RPMI8226 (cell line): ENCODE data around the gene KIF26A.

Source experiments
- DNase-seq: peaks from one replicate; pipeline ENCODE4 v3.0.0-alpha.2; 2015

The KIF26A gene

DNA sequence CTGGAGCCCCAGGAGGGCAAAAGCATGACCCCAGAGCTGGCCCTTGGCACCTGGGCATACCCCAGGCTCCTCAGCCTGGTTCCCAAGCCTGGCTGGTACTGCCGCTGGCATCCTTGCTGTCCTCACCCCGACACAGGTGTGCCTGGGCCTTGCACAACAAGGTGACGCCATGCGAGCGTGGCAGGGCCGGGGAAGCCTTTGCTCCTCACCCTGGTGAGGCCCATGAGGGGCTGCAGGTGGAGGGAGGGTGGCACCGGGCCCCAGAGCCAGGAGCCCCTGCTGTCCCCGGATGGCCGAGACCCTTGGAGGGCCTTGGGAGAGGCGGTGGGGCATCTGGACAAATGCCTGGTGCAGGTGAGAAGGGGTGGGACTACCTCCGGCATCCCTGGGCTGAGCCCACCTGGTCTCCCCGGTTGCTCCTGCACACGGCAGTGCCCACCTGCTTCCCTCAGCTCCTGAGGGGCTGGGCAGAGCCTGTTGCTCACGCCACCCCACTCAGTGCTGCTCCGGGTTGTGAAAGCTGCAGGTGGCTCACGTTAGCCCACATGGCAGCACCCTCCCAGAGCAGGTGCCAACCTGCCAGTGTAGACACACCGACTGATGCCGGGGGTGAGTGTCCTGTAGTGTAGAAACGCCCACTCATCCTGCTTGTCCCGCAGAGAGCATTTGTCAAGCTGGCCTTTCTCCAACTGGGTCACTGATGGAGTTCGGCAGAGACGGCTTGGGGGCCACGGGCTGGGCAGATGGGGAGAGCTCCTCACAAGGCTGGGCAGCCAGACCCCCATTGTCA lies 24.6 kb upstream of the KIF26A start:
- DNase-seq: peak; percentile 75

DNA sequence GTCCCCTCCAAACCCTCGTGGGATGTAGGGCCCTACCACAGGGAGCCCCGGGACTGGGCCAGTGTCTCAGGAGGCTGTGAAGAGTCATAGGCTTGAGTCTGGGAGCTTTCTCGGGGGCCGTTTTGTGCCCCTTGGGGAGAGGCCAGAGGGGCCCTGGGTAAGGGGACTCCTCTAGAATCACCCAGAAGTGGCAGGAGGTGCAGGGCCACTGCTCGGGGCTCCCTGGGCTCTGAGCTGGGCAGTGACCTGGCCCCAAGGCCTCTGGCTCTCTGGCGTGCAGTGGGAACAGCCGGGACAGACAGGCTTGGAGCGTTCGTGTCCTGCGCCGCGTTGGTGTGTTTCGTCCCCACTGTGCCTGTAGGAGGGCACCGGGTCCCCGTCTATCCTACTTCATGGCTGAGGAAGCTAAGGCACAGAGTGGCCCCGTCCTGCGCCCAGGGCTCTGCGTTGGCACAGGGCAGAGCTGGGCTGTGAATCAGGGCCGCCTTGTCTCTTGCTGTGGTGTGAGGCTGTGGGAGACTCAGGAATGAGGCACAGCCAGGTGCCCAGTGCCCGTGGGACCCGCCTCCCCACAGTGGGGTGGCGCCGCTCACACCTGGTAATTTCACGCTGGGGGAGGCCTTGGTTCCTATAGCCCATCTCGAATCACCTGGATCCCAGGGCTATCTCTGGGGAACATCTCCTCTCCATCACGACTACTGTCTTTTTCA lies 23.8 kb upstream of the KIF26A start:
- no peak for DNase-seq

DNA sequence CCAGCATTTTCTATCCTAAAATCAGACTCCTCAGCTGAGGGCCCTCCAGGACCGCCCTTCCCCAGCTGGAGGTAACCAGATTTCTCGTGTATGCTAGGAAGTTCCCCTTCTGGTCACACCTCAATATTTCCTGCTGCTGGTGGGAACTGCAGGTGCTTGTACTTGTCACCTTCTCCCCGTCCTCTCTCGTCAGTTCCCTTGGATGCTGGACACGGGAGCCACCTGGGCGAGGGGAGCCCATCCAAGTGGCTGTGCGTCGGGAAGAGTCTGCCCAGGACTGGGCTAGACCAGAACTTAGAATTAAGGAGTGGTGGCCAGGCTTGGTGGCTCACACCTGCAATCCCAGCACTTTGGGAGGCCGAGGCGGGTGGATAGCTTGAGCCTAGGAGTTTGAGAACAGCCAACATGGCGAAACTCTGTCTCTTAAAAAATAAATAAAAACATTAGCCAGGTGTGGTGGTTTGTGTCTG lies 23.2 kb upstream of the KIF26A start:
- DNase-seq: peak; percentile 52

DNA sequence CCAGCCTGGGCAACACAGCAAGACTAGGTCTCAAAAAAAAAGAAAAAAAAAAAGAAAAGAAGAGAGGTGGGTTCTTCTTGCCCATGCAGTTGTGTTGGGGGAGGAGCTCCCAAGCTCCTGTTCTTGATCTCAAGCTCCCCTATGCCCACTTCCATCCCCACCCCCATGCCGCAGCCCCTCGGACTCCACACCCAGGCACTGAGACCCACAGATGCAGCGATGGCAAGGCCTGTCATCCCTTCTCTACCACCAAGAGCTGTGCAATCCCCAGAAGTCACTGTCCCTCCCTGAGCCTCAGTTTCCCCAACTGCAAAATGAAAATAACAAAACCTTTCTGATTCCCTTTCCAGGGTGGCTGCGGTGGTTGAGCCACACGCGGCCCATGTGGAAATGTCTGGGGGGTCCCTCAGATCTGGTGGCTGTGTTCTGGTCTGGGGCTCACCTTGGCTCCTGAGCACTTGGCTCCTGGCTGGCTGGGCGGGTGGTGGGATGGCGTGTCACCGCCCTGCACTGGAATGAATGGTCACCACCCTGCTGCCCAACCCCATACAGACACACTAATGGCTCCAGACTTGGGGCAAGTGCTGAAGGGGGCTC lies 22.6 kb upstream of the KIF26A start:
- DNase-seq: no peak

DNA sequence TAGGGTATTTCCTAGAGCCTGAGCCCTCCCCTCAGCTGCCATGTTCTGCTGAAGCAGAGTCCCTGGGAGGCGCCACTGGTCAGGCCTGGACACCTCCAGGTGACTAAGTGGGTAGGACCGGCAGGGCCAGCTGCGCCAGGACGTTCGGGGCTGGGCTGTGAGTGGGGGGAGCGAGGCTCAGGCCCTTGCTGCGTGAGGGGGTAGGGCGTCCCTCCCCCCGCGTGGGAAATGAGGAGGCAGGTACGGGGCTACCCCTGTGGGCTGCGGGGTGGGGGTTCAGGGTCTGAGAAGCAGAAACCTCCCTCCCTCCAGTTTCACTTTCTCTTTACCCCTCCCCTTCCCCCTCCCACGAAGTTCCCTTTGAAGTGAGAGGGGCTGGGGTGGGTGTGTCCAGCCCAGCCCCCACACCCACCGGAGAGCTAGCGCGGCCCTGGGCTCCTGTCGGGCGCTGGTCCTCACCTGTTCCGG lies 22.1 kb upstream of the KIF26A start:
- peak; percentile 34 for DNase-seq

DNA sequence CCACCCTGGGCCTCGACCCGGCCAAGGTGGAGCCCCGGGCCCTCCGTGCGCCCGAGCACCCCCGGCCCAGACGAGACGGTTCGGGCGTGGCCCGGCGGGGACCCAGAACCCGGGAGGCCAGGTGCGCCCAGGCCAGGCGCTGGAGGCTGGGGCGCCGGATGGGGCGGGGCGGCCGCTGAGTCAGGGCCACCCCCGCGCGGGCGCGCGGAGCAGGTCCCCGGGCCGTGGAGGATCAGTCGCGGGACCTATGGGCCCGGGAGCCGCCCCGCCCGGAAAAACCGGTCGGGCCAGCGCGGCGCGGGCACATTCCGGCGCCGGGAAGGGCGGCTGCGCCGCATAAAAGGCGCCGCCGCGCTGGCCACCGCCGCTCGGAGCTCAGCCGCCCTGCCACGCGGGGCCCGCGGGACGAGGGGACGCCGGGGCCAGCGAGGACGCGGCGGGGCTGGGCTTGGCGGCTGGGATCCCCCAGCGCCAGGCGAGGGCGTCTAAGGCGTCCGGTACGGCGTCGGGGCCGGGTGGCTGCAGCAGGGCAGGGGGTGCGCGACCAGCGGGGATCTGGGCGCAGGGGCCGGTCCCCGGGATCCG lies 21.5 kb upstream of the KIF26A start:
- no peak for DNase-seq

DNA sequence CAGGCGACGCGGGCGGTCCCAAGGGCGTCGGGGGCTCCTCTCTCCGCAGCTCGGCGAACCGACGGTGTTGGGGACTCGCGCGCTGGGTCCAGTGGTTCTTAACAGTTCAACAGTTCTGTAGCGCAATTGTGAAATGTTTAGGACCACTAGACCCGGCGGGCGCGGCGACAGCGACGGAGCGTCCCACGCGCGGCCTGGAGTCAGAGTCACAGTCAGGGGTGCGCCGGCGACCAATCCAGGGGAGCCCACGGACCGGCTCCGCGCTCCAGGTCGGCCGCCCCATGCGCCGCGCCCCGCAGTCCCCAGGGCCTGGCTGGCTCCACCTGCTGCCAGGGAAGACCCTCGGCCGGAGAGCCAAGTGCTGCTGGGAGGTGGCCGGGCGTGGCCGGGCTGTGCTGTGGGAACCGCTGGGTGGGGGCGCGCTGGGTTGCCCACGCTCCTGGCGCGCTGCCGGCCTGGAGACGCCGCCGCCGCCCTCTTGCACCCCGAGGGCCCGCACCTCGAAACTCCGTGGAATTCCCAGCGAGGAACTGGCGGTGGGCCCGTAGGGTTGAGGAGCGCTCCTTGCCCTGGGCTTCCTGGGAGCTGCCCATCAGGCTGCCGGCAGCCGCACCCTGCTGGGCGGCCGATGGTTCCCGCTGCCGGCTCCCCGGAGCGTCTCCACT lies 20.9 kb upstream of the KIF26A start:
- no peak for DNase-seq

DNA sequence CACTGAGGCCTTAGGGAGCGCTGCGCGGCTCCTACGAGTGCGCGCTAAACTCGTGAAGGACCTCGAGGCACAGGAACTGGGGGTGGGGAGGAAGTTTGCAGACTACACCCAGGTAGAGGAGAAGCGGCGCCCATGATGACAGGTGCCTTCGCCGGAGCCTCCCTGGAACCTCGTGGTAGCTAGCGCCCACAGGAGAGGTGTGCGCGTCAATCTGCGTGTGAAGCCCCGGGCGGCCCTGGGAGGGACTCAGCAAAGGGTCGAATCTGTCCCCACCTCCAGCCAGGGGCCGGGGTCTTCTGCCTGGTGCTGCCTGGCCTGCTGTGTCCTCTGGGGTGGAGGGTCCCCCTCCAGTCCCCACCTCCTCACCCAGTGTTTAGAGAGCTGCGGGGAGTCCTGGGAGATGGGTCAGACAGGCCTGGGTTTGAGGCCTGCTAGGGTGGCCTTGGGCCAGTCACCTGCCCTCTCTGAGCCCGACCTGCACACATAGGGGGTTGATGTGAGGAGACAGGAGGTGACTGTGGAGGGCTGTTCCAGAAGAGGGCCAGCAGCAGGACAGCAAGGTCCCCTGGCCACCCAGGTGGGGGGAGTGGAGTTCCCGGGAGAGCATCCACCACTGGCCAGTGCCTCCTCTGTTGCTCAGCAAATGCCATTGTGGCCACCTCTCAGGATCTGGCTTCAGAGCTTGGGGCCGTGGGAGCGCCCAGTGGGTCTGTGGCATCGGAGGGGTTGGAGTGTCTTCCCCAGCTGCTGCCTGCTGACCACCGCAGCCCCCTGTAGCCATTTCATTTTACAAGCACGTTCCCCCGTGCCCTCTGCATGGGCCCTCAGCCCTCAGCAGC lies 20.2 kb upstream of the KIF26A start:
- no peak for DNase-seq

DNA sequence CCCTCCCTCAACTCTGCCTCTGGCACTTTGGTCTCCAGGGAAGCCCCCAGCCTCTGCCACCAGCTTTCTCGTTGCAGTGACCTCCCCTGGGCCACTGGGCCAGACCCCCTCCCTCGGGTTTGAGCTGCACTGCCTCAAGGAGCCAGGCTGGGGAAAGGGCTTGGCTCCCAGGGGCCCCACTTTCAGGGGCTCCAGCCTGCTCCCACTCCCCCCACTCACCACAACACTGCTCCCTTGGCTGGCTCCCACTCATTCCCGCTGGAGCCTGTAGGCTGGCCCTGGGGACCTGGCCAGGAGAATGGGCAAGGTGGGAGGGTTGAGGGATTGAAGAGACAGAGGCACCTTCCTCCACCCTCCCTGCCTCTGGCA lies 19.3 kb upstream of the KIF26A start:
- no peak for DNase-seq

DNA sequence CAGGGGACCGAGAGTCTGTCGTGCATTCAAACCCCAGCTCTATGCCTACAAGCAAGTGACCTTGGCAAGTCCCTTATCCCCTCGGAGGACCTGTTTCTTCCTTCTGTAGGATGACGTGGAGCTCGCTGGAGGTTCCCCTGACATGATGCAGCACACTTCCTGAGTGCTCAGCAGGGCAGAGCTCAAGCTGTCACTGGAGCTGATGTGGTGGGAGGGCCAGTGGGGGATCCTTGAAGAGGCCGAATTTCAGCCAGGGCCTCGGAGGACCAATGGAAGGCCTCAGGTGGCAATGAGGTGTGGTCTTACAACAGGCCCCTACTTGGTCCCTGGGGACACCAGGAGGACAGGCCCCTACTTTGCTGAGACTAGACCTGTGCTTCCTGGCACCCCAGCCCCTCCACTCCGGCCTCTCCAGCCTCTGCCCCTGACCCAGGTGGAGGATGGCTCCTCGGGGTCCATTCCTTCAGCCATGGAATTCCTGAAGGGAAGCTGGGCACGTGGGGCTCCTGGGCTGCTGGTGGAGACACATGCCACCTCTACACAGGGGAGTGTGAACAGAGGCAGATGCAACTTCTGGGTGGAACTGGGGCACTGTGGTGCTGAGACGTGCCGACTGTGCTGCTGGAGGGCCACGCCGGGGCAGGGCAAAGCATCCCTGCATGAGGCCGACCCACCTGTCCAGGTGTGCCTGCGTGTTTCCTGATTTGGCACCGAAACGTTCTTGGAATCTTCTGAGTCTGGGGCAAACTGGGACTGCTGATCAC lies 18.7 kb upstream of the KIF26A start:
- DNase-seq: no peak

DNA sequence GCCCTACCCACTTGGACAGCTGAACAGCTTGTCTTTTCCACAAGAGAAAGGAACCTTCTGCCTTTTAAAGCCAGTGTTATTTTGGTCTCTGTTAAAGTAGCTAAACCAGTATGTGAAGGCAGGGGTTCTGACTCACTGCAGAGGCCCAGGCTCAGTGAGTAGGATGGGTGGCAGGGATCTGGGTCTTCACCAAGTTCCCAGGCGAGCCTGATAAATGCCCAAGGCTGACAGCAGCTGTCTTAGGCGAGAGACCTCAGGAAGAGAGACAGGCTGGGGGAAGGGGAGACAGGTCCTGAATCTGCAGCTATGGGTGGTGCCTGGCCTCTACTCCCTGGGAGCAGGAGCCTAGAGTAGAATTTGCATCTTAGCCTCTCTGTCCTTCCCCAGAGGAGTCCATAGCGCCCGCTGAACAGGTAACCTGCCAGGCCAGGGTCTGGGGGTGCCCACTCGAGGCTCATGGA lies 18.1 kb upstream of the KIF26A start:
- no peak for DNase-seq

DNA sequence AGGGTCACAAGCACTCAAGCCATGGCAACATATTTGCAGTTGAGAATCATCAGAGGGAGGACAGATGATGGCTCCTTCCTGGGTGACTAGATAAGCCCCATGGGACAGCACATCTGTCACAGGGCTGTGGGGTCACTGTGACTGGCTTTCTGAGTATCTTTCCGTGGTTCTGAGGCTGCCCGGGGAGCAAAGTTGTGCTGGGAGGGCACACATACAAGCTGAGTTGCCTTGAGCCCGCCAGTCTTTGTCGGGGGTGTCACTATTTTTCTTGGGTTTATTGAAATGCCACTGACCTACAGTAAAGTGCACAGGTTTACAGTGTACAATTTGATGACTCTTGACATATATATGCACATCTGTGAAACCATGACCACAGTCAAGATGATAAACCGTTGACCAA lies 17.2 kb upstream of the KIF26A start:
- no peak for DNase-seq

DNA sequence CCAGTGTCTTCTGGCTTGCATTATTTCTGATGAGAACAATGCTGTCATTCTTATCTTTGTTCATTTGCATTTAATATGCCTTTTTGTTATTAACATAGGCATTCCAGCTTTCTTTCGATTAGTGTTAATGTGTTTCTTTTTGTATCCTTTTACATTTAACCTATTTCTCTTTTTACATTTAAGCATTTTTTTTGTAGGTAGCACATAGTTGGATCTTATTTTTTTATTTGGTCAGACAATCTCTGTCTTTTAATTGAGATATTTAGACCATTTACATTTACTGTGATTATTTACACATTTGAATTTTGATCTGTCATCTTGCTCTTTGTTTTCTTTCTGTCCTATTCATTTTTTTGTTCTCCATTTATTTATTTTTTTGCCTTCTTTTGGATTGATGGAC lies 14.5 kb upstream of the KIF26A start:
- no peak for DNase-seq

DNA sequence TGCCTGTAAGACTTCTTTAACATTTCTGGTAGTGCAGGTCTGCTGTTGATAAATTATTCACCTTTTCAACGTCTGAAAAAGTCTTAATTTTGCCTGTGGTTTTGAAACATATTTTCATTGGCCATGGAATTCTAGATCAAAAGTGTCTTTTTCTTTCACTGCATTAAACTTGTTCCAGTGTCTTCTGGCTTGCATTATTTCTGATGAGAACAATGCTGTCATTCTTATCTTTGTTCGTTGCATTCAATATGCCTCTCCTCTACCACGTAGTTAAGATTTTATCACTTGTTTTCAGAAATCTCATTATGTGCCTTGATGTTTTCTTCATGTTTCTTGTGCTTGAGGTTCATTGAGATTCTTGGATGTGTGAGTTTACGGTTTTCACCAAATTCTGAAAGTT lies 13.4 kb upstream of the KIF26A start:
- no peak for DNase-seq

DNA sequence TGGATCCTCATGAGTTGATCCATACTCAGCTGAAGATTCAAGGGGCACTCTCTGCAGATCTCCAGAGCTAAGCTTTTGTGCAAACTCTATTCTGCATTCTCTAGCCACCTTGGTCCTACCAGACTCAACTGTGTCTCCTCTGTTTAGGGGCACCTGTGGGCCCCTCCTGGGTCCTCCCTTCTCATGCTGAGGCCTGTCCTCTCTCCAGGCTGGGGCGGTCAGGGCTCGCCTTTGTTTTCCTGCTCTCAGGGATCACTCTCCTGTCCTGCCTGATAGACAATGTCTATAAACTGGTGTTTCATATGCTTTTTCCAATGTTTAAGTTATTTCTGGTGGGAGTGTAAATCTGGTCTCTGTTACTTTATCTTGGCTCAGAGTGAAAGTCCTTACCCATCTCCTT lies 11.6 kb upstream of the KIF26A start:
- DNase-seq: no peak

DNA sequence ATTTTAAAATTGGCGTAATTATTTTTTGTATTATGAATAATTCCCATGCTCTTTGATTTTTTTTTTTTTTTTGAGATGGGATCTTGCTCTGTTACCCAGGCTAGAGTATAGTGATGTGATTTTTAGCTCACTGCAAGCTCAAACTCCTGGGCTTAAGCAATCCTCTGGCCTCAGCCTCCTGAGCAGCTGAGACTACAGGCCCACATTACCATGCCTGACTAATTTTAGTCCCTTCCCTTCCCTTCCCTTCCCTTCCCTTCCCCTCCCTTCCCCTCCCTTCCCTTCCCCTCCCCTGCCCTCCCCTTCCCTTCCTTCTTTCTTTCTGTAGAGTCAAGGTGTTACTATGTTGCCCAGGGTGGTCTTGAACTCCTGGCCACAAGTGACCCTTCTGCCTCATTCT lies 9.4 kb upstream of the KIF26A start:
- DNase-seq: no peak

DNA sequence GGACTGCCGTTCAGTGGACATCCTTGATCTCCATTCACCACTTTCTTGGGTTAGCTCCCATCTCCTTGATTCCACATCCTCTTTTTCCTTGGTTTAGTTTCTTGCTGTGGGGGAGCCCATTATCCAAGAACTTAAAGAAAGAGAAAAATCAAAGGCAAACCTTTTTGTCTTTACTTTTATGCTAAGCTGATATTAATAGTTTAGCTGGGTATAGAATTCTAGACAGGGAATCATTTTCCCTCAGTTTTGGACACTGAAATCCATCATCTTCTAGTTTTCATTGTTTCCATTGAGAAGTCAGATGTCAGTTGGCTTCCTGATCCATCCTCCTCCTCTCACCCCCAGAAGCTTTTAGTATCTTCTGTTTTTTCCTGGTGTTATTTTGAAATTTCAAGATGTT lies 8.8 kb upstream of the KIF26A start:
- no peak for DNase-seq

DNA sequence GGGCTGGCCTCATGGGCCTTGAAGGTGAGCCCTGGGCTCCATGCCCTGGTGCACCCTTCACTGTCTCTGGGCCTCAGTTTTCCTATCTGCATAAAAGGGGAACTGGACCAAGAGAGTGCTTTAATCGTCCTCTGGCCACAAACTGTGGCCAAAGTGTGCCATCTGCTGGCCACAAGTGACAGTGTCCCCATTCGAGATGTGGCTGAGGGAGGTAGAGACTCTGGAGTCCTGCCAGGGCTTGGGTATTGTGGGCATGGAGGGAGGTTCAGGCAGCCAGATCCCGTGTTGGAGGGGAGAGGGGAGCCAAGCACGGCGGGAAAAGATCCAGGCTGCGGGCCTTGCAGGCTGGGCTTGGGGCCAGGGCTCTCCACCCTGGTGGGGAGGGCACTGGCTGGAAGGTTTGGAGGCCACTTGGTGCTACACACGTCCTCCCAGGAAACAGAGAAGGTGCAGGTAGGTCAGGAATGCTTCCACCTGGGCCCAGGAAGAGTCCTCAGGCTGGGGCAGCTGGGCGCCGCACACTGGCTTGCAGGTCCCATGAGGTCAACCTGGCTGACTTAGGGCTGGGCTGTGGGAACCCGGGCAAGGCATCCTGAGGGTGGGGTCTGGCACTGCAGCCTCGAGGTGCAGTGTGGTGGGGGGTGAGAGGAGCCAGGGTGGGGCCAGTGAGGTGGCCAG lies 7.3 kb upstream of the KIF26A start:
- peak; percentile 77 for DNase-seq

DNA sequence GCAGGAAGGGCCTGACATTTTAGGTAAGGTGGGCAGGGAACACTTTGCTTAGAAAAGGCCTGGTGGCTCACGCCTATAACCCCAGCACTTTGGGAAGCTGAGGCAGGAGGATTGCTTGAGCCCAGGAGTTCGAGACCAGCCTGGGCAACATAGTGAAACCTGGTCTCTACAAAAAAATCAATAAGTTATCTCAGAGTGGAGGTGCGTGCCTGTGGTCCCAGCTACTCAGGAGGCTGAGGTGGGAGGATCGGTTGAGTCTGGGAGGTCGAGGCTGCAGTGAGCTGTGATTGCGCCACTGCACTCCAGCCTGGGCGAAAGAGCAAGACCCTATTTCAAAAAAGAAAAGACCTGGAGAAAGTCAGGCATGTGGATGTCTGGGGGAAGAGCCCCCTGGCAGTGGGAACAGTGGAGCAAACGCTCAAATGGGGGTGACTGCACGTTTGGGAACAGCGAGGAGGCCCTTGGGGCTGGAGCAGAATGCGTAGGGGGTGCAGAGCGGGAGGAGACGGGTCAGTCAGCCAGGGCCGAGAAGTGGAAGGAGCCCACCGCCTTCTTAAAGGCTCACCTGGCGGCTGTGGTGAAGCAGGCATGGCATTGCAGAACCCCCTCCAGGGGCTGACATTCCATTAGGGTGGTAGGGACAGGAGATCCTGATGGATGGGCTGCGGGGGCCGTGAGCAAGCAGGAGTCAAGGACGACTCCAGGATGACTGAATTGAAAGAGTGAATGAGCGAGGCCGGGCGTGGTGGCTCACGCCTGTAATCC lies 6.2 kb upstream of the KIF26A start:
- DNase-seq: no peak

DNA sequence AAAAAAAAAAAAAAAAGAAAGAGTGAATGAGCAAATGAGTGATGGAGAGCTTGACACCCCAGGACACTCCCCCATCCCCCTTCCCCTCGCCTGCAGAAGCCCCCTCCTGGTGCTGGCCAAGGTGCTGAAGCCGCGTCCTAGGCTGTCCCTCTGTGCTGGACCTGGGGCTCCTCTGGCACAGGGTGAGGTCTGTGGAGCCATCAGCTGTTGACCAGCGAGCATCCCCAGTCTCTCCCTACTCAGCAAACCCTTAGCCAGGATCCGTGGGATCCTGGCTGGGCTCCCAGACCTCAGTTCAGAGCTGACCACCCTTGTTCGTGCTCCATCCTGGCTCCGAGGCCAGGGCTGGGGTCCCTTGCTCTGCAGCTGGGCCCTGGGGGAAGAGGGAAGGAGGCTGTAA lies 5.4 kb upstream of the KIF26A start:
- DNase-seq: no peak
